Gastroesophageal sphincter (tissue), 4 donors: ENCODE measurements around the gene INPP4B. TPM values are rescaled to one million over a fixed set of nuclear protein-coding genes. Genes with fewer than 3 reads are reported as not detected.

Experiments
- ATAC-seq: fragments of 150-250 bp; one replicate; pipeline ENCODE4 v1.9.1; 2016; ENCODE audit warnings: mild to moderate bottlenecking, moderate library complexity
- H3K27ac ChIP-seq, 4 donors: fragments of 200-600 bp; sonication (generic) in 3 of 4; 1 replicate in 3 of 4; 2 replicates in 1 of 4; pipeline ENCODE4 v1.5.1; 2016 to 2019
- H3K27me3 ChIP-seq: fragments of 200-600 bp; sonication (generic); one replicate; pipeline ENCODE4 v1.5.1; 2019
- H3K36me3 ChIP-seq, 2 donors: fragments of 200-600 bp; sonication (generic); one replicate each; pipeline ENCODE4 v1.5.1; 2019; ENCODE audit warnings: control low read depth in 1 of 2
- H3K4me1 ChIP-seq, 3 donors: fragments of 200-600 bp; sonication (generic); 1 replicate in 2 of 3; 2 replicates in 1 of 3; pipeline ENCODE4 v1.5.1; 2016 to 2019; ENCODE audit warnings: control low read depth in 2 of 3
- H3K4me3 ChIP-seq, 2 donors: fragments of 200-600 bp; sonication (generic); one replicate each; pipeline ENCODE4 v1.5.1; 2019; ENCODE audit warnings: mild to moderate bottlenecking in 1 of 2, moderate library complexity in 1 of 2
- H3K9me3 ChIP-seq, 3 donors: fragments of 200-600 bp; sonication (generic); one replicate each; pipeline ENCODE4 v1.5.1; 2017 to 2019; ENCODE audit warnings: control low read depth in 2 of 3
- EP300 ChIP-seq: sonication (generic); formaldehyde crosslinking; IDR thresholded peaks from one replicate; pipeline ENCODE4 v1.6.1; 2017; ENCODE audit warnings: antibody characterized with exemption, mild to moderate bottlenecking
- POLR2A ChIP-seq, 2 donors: fragments of 450-650 bp; IDR thresholded peaks; one replicate each; pipeline ENCODE4 v1.6.1; 2017; ENCODE audit warnings: antibody characterized with exemption in 2 of 2, mild to moderate bottlenecking in 2 of 2, moderate library complexity in 1 of 2
- POLR2AphosphoS5 ChIP-seq: sonication (generic); formaldehyde crosslinking; IDR thresholded peaks from one replicate; pipeline ENCODE4 v1.6.1; 2017; ENCODE audit warnings: antibody characterized with exemption
- WGBS, 2 donors: methylation state at CpG; one replicate each; pipeline ENCODE4 v1.1.5; 2018; ENCODE audit warnings: low coverage in 1 of 2; 5-methylcytosine and 5-hydroxymethylcytosine counted together
- total RNA-seq, 4 donors: library from RNA; depleted of rRNA; stranded (reverse); fragments of >200 nt; gene quantifications; one replicate each; pipeline ENCODE4 v1.1.0, GENCODE V29; 2016
- TF ChIP-seq, protein P1 (sequence below), 4 experiments: fragments of 200-600 bp in 2 of 4; fragments of 450-650 bp in 2 of 4; sonication (generic) in 1 of 4; IDR thresholded peaks; one replicate each; pipeline ENCODE4 v1.5.1; 2017 to 2019; ENCODE audit warnings: antibody characterized with exemption in 4 of 4, mild to moderate bottlenecking in 2 of 4, moderate library complexity in 2 of 4

Gene INPP4B
- total RNA-seq, 4 donors from 2014 or later, result 17.6 to 63.8 (median 31.3) TPM

DNA sequence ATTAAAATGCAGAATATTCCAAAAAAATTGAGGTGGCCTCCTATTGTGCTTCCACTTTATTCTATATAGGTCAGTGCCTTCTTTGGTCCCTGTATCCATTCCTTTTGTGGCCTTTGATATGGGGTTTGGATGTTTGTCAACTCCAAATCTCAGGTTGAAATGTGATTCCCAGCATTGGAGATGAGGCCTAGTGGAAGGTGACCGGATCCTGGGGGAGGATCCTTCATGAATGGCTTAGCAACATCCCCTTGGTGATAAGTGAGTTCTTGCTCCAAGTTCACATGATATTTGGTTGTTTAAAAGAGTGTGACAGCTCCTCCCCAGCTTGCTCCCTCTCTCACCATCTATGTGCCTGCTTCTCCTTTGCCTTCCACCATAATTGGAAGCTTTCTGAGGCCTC is 380.6 kb downstream of the INPP4B start:
- Histone ChIP-seq H3K4me1 (no peaks in the 10 kb centered on the region), H3K9me3 (no peaks in the 10 kb centered on the region), H3K27ac (no peak overlapping the region), H3K4me3 (no peak overlapping the region), H3K36me3 (no peaks in the 10 kb centered on the region), H3K27me3 (no peaks in the 10 kb centered on the region)
- TF ChIP-seq, protein P1, sequence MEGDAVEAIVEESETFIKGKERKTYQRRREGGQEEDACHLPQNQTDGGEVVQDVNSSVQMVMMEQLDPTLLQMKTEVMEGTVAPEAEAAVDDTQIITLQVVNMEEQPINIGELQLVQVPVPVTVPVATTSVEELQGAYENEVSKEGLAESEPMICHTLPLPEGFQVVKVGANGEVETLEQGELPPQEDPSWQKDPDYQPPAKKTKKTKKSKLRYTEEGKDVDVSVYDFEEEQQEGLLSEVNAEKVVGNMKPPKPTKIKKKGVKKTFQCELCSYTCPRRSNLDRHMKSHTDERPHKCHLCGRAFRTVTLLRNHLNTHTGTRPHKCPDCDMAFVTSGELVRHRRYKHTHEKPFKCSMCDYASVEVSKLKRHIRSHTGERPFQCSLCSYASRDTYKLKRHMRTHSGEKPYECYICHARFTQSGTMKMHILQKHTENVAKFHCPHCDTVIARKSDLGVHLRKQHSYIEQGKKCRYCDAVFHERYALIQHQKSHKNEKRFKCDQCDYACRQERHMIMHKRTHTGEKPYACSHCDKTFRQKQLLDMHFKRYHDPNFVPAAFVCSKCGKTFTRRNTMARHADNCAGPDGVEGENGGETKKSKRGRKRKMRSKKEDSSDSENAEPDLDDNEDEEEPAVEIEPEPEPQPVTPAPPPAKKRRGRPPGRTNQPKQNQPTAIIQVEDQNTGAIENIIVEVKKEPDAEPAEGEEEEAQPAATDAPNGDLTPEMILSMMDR (IDR thresholded peaks at IDR 0.05), result no peak
- TF ChIP-seq EP300 (no peak), POLR2AphosphoS5 (no peak), POLR2A (IDR thresholded peaks at IDR 0.05) (no peak)
- no peak for ATAC-seq
- 100% methylated on average over 1 of the region's 1 CpG; no CpG with 5 or more reads in 1 of the 2 donors for WGBS, 2 donors

DNA sequence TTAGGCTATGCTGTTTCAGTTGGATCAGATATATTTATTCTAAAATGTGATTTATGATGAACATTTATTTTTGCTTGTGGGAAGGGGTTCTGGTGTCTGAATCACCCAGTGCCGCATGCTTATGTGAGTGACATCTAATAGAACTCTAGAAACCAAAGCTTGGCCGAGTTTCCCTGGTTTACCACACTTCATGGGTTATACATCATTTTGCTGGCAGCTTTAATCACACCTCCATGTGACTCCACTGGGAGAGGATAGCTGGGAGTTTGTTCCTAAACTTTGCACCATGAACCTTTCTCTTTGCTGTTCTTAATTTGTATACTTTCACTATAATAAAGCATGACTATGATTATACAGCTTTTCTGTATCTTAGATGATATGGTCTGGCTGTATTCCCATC is 382.9 kb downstream of the INPP4B start:
- Histone ChIP-seq H3K4me1 (no peaks in the 10 kb centered on the region), H3K36me3 (no peaks in the 10 kb centered on the region), H3K4me3 (no peak overlapping the region), H3K27ac (no peak overlapping the region), H3K27me3 (no peaks in the 10 kb centered on the region), H3K9me3 (no peaks in the 10 kb centered on the region)
- TF ChIP-seq POLR2AphosphoS5, result no peak
- no peak for TF ChIP-seq POLR2A (IDR thresholded peaks at IDR 0.05)
- TF ChIP-seq EP300, result no peak
- TF ChIP-seq, protein P1 (IDR thresholded peaks at IDR 0.05), result no peak
- 60 to 80% methylated on average over 1 to 2 of the region's 2 CpGs for WGBS, 2 donors
- ATAC-seq, result no peak

DNA sequence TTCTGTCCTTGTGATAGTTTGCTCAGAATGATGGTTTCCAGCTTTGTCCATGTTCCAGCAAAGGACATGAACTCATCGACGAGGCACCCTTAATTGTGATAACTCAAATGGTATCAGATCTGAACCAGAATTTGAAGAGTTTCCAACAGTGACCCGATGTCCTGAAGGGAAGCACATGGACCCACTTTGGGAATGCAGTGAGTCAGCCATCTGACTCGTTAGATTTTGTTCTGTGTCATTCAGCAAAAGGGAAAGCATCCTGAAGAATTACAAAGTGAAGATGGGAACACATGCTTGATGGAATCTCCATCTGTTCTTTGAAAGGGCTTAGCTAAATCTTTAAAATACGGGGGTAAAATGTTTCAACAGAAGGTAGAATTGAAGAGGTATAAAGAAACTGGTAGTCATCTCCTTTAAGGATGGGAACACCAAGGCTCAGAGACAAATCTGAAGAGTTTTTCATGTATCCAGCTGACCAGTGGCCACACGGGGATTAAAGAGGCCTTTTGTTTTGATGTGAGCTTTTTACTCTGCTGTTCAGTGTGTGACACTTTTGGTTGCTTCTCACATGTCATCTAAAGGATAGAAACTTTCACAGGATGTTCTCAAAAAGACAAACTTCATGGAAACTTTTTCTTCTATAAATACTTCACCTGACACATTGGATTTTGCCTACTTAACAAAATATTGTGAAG is 393.8 kb downstream of the INPP4B start:
- Histone ChIP-seq H3K27me3 (no peaks in the 10 kb centered on the region), H3K4me3 (no peak overlapping the region), H3K27ac (no peak overlapping the region), H3K36me3 (no peaks in the 10 kb centered on the region), H3K9me3 (no peaks in the 10 kb centered on the region), H3K4me1 (peaks cover 0 to 5% (median 0%) of the 10 kb centered on the region in 3 donors)
- 70 to 74% methylated on average over 4 to 6 of the region's 6 CpGs for WGBS, 2 donors
- no peak for ATAC-seq
- TF ChIP-seq POLR2AphosphoS5 (no peak), POLR2A (IDR thresholded peaks at IDR 0.05) (no peak), EP300 (no peak)
- TF ChIP-seq, protein P1 (IDR thresholded peaks at IDR 0.05), result no peak

DNA sequence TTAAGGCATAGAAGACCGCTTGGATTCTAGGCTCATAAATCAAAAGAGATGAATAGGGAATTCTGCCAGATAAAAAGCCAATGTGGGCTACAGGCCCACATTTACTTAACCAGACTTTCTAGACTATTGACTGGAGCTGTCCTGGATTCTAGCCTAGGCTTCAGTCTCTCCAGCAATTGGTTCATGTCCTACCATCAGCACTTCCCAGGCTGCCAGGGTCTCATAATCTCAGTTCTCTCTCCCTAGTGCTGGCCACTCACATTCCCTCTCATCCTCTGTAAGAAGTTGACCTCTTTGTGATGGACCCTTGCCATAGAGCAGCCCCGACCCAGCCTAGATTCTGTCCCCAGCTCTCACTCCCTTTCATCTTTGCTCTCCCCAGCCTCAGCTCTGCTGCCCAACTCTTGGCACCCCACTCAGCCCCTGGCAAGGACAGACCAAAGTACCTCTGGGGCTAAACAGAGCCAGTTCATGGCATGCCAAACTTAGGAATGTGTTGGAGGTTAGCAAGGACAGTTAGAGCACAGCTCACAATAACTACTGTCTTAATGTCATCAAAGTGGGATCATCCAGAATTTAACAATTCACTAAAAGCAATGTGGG is 396.2 kb downstream of the INPP4B start:
- H3K9me3 ChIP-seq, result no peaks in the 10 kb centered on the region
- WGBS, 2 donors, result 44 to 50% methylated on average over 1 to 2 of the region's 2 CpGs
- peaks cover 0 to 5% (median 0%) of the 10 kb centered on the region in 3 donors for H3K4me1 ChIP-seq
- no peak for ATAC-seq
- TF ChIP-seq POLR2A (IDR thresholded peaks at IDR 0.05), result no peak
- TF ChIP-seq EP300, result no peak
- TF ChIP-seq, protein P1 (IDR thresholded peaks at IDR 0.05), result no peak
- no peak for TF ChIP-seq POLR2AphosphoS5
- no peaks in the 10 kb centered on the region for H3K27me3 ChIP-seq
- H3K36me3 ChIP-seq, result no peaks in the 10 kb centered on the region
- no peak overlapping the region for H3K4me3 ChIP-seq
- H3K27ac ChIP-seq, result no peak overlapping the region

DNA sequence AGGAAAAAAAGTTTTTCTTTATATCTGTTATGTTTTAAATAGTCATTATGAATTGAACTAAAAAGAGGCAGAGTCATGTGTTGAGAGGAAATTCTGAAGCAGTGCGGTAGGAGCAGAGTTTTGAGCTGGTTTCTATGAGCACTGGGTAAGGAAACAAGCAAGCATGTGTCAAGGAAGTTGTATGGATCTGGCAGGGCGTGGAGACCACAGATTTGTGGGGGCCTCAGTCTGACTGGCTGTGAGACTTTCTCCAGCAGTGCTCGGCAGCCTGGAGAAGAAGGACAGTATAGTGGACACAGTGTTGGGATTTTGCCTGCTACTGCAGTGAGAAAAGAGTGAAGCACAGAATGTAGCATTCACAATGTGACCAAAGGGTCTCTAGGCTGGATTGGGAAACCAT is 399.1 kb downstream of the INPP4B start:
- TF ChIP-seq POLR2A (IDR thresholded peaks at IDR 0.05) (no peak), EP300 (no peak), POLR2AphosphoS5 (no peak)
- TF ChIP-seq, protein P1 (IDR thresholded peaks at IDR 0.05), result no peak
- 71 to 79% methylated on average over 3 of the region's 3 CpGs for WGBS, 2 donors
- Histone ChIP-seq H3K36me3 (no peaks in the 10 kb centered on the region), H3K4me1 (peaks cover 0 to 5% (median 0%) of the 10 kb centered on the region in 3 donors), H3K27me3 (no peaks in the 10 kb centered on the region), H3K27ac (no peak overlapping the region), H3K4me3 (no peak overlapping the region), H3K9me3 (no peaks in the 10 kb centered on the region)
- no peak for ATAC-seq
